Measurements from ENCODE around the gene JPH4. TPM values are rescaled to one million over a fixed set of nuclear protein-coding genes. Genes with fewer than 3 reads are reported as not detected.

Gene JPH4
- total RNA-seq, 1 donor from 2014 or later: 6.2 TPM

- H3K27ac ChIP-seq: no peak overlapping the region
- no peak overlapping the region for H3K4me3 ChIP-seq
- no peak for DNase-seq
- no peaks in the 10 kb centered on the region for H3K27me3 ChIP-seq
- no peak for TF ChIP-seq CTCF (IDR thresholded peaks at IDR 0.05)
- H3K4me1 ChIP-seq: no peaks in the 10 kb centered on the region
- H3K36me3 ChIP-seq: no peaks in the 10 kb centered on the region
- no peak for ATAC-seq
- H3K9me3 ChIP-seq: no peaks in the 10 kb centered on the region
- intact Hi-C loops (cut with DNase I): no loop called here
Measured at GRCh38 chr14:23542261-23542660, 36.3 kb downstream of the JPH4 start.

GRCh38 chr14:23540141-23540469 is 38.5 kb downstream of the JPH4 start:
- Histone ChIP-seq H3K4me1 (no peaks in the 10 kb centered on the region), H3K4me3 (no peak overlapping the region), H3K27ac (no peak overlapping the region), H3K36me3 (no peaks in the 10 kb centered on the region), H3K9me3 (no peaks in the 10 kb centered on the region), H3K27me3 (no peaks in the 10 kb centered on the region)
- DNase-seq (no peak), ATAC-seq (no peak)
- intact Hi-C loops (cut with DNase I): no loop called here
- TF ChIP-seq CTCF (IDR thresholded peaks at IDR 0.05): no peak

- ATAC-seq (peak; percentile 87), DNase-seq (no peak)
- no peaks in the 10 kb centered on the region for H3K4me1 ChIP-seq
- TF ChIP-seq CTCF (IDR thresholded peaks at IDR 0.05): peak; percentile 78
- H3K9me3 ChIP-seq: no peaks in the 10 kb centered on the region
- H3K36me3 ChIP-seq: no peaks in the 10 kb centered on the region
- H3K27me3 ChIP-seq: no peaks in the 10 kb centered on the region
- no peak overlapping the region for H3K27ac ChIP-seq
- no peak overlapping the region for H3K4me3 ChIP-seq
- intact Hi-C loops (cut with DNase I): no loop called here
Measured at GRCh38 chr14:23539248-23540140, 39.1 kb downstream of the JPH4 start.

GRCh38 chr14:23538785-23539184 is 39.8 kb downstream of the JPH4 start:
- ATAC-seq (no peak), DNase-seq (no peak)

GRCh38 chr14:23538050-23538718 is 40.4 kb downstream of the JPH4 start:
- H3K36me3 ChIP-seq: no peaks in the 10 kb centered on the region
- no peaks in the 10 kb centered on the region for H3K9me3 ChIP-seq
- TF ChIP-seq CTCF (IDR thresholded peaks at IDR 0.05): no peak
- no peak overlapping the region for H3K4me3 ChIP-seq
- DNase-seq: no peak
- H3K27ac ChIP-seq: no peak overlapping the region
- intact Hi-C loops (cut with DNase I): no loop called here
- H3K4me1 ChIP-seq: no peaks in the 10 kb centered on the region
- H3K27me3 ChIP-seq: no peaks in the 10 kb centered on the region
- ATAC-seq: no peak

More at GRCh38 chr14:23538785-23539184, 39.8 kb downstream of the JPH4 start:
- no peaks in the 10 kb centered on the region for H3K27me3 ChIP-seq
- no peaks in the 10 kb centered on the region for H3K36me3 ChIP-seq
- intact Hi-C loops (cut with DNase I): no loop called here
- H3K27ac ChIP-seq: no peak overlapping the region
- TF ChIP-seq CTCF (IDR thresholded peaks at IDR 0.05): no peak
- no peaks in the 10 kb centered on the region for H3K9me3 ChIP-seq
- H3K4me3 ChIP-seq: no peak overlapping the region
- no peaks in the 10 kb centered on the region for H3K4me1 ChIP-seq
